ENCODE measurements around the gene SPAG6.

The SPAG6 gene

DNA sequence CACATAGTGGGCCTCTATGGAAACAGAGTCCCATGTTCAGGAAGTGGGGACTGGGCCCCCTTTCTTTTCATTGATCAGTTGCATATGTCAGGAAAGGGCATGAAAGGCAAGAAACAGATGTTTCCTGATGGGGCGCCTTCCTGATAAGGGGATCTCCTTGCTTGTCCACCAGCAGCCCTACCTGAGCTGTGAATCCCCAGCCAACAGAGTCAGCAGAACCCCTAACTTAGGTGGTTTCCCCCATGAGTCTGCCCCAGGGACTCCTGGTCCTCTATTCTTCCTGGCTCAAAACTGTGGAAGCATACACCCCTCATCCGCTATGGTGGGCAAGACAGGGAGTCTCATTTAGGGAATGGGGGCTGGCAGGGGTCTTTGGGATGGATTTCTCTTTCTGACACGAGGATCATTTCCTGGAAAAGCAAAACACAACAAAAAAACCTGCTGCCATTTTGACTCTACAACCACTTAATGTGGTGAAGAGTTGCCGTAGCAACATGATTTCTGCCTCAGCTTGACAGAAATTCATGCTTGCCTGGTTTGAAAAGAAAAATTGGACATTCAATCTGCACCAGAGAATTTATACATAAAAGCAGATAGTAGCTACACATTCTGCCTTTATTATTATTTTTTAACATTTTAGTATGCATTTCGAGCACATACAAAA lies 119.8 kb downstream of the SPAG6 start:
- no peak for DNase-seq

DNA sequence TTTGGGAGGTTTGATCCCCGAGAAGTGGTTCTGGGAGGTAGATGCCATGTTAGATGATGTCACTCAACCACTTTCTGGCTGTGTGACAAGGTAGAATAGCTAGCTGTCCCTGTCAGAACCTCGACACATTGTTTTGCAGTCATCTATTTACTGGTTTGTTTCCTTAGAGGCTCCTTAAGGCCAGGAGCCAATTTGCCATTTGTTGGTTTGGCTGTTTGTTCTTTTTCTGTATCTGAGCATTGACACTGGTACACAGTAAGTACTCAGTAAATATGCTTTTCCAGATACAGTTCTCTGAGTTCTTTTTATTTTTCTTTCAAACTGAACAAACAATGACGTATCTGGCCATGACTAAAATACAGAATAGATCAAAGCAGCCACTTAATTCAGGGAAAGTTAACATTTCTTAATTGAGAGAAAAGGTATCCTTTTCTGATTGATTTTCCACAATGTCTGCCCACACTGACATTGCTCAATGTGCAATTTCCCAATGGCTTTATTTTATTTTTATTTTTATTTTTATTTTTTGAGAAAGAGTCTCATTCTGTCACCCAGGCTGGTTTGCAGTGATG lies 121.6 kb downstream of the SPAG6 start:
- DNase-seq, result no peak
